HepG2 (cell line): ENCODE measurements around the gene MYADML2. TPM values are rescaled to one million over a fixed set of nuclear protein-coding genes. Genes with fewer than 3 reads are reported as not detected.

ENCODE experiments used
- ATF7-NPFF ChIP-seq: sonication (generic); formaldehyde crosslinking; IDR thresholded peaks from 2 replicates; pipeline ENCODE4 v1.8.1; 2023; ENCODE audit warnings: mild to moderate bottlenecking, low read depth, missing genetic modification reagents, moderate library complexity
- CENPX ChIP-seq: sonication (generic); formaldehyde crosslinking; IDR thresholded peaks from 2 replicates; pipeline ENCODE4 v1.9.0; 2021; ENCODE audit warnings: mild to moderate bottlenecking, missing genetic modification reagents, moderate library complexity
- IRF2 ChIP-seq: IDR thresholded peaks from 2 replicates; pipeline ENCODE4 v1.6.1; 2018; ENCODE audit warnings: missing genetic modification reagents, missing compliant biosample characterization
- MAFG ChIP-seq: sonication (generic); formaldehyde crosslinking; IDR thresholded peaks from 2 replicates; pipeline ENCODE4 v1.5.1; 2020; ENCODE audit warnings: mild to moderate bottlenecking, missing genetic modification reagents
- NCOR1 ChIP-seq: fragments of 200-600 bp; sonication (generic); IDR thresholded peaks from 2 replicates; pipeline ENCODE4 v1.7.0; 2017; ENCODE audit warnings: antibody characterized with exemption, low read length, borderline replicate concordance
- NFE2 ChIP-seq: sonication (generic); formaldehyde crosslinking; IDR thresholded peaks from 2 replicates; pipeline ENCODE4 v1.4.0; 2020; ENCODE audit warnings: missing genetic modification reagents
- NFE2L1 ChIP-seq: sonication (generic); formaldehyde crosslinking; IDR thresholded peaks from 2 replicates; pipeline ENCODE4 v1.4.0; 2020; ENCODE audit warnings: missing genetic modification reagents, mild to moderate bottlenecking, borderline replicate concordance
- SIX4 ChIP-seq: sonication (generic); formaldehyde crosslinking; IDR thresholded peaks from 2 replicates; pipeline ENCODE4 v1.4.0; 2020; ENCODE audit warnings: missing genetic modification reagents
- USF2 ChIP-seq, 2 experiments: sonication (generic) in 1 of 2; formaldehyde crosslinking in 1 of 2; IDR thresholded peaks; 2 replicates each; pipeline versions ENCODE4 v1.5.1 to v1.6.1; 2011 to 2020; ENCODE audit warnings: borderline replicate concordance in 1 of 2, low read depth in 1 of 2, low read length in 1 of 2, mild to moderate bottlenecking in 1 of 2, missing genetic modification reagents in 1 of 2, moderate library complexity in 1 of 2
- ZBTB3 ChIP-seq: sonication (generic); formaldehyde crosslinking; IDR thresholded peaks from 2 replicates; pipeline ENCODE4 v1.4.0; 2020; ENCODE audit warnings: low read depth, mild to moderate bottlenecking, moderate library complexity, missing genetic modification reagents, borderline replicate concordance
- ZBTB39 ChIP-seq: sonication (generic); formaldehyde crosslinking; IDR thresholded peaks from 2 replicates; pipeline ENCODE4 v1.5.0; 2020; ENCODE audit warnings: missing genetic modification reagents
- ZFP41 ChIP-seq: sonication (generic); formaldehyde crosslinking; IDR thresholded peaks from 2 replicates; pipeline ENCODE4 v1.4.0; 2020; ENCODE audit warnings: mild to moderate bottlenecking, missing genetic modification reagents, borderline replicate concordance
- ZGPAT ChIP-seq: IDR thresholded peaks from 2 replicates; pipeline ENCODE4 v1.6.1; 2016; ENCODE audit warnings: mild to moderate bottlenecking
- ZNF207 ChIP-seq: fragments of 450-650 bp; IDR thresholded peaks from 2 replicates; pipeline ENCODE4 v1.6.1; 2016; ENCODE audit warnings: antibody characterized with exemption, borderline replicate concordance
- ZNF276 ChIP-seq: sonication (generic); formaldehyde crosslinking; IDR thresholded peaks from 2 replicates; pipeline ENCODE4 v1.4.0; 2020; ENCODE audit warnings: mild to moderate bottlenecking, low read depth, missing genetic modification reagents
- ZNF367 ChIP-seq: sonication (generic); formaldehyde crosslinking; IDR thresholded peaks from 2 replicates; pipeline ENCODE4 v1.4.0; 2020; ENCODE audit warnings: missing genetic modification reagents, borderline replicate concordance
- ZNF710 ChIP-seq: sonication (generic); formaldehyde crosslinking; IDR thresholded peaks from 2 replicates; pipeline ENCODE4 v1.5.0; 2020; ENCODE audit warnings: mild to moderate bottlenecking, missing genetic modification reagents, borderline replicate concordance
- ZNF75D ChIP-seq: sonication (generic); formaldehyde crosslinking; IDR thresholded peaks from 2 replicates; pipeline ENCODE4 v1.8.1; 2023; ENCODE audit warnings: missing genetic modification reagents, mild to moderate bottlenecking, borderline replicate concordance
- polyA plus RNA-seq, 8 experiments: library from polyadenylated mRNA; depleted of rRNA in 3 of 8; stranded (reverse) in 7 of 8; unstranded in 1 of 8; fragments of >200 nt; fragmentation: Illumina TruSeq in 4 of 8; extraction: Trizol in 4 of 8; gene quantifications; 2 replicates each; pipeline versions ENCODE4 v1.2.1 to v1.2.3, GENCODE V29; 2011 to 2016; ENCODE audit warnings: low read depth in 4 of 8, missing spikeins in 1 of 8, mixed read lengths in 1 of 8; ENCODE audit not compliant: insufficient read depth in 1 of 8
- total RNA-seq, 5 experiments: library from RNA; depleted of rRNA; stranded (reverse); fragments of >200 nt; fragmentation: Illumina TruSeq; extraction: Trizol; gene quantifications; 2 replicates each; pipeline ENCODE4 v1.2.3, GENCODE V29; 2016; ENCODE audit warnings: low read depth in 1 of 5

The MYADML2 gene
- total and polyA plus RNA-seq, 2 of the 13 experiments (the other 11 are each of a cell fraction or from before 2014, with no cell fraction given): not detected

GRCh38 chr17:81995463-81996231 lies 48.6 kb upstream of the MYADML2 start (continued):
- no peak for TF ChIP-seq NFE2 (CRISPR knock-in tag)
- no peak for TF ChIP-seq MAFG
- peak; percentile 28; the same call in 1 of the 2 replicates for TF ChIP-seq ZNF276 (CRISPR knock-in tag)
- peak; percentile 67 for TF ChIP-seq ZFP41 (CRISPR knock-in tag)
- TF ChIP-seq IRF2: peak; percentile 53; the same call in 1 of the 2 replicates
- TF ChIP-seq ZNF367 (CRISPR knock-in tag): no peak
- TF ChIP-seq ZNF75D: no peak
- TF ChIP-seq SIX4 (CRISPR knock-in tag): no peak; the same call in 1 of the 2 replicates
- TF ChIP-seq NCOR1: 0 out of 2 replicates have a peak, but pooled peaks have one; percentile 5
- no peak for TF ChIP-seq CENPX (CRISPR knock-in tag)
- no peak for TF ChIP-seq ZGPAT
- no peak for TF ChIP-seq ZBTB39 (CRISPR knock-in tag)
- no peak for TF ChIP-seq ZNF207
- TF ChIP-seq NFE2L1 (CRISPR knock-in tag): peak; percentile 68
- TF ChIP-seq ZNF710 (CRISPR knock-in tag): peak; percentile 72
- peak; percentile 28; the same call in 1 of the 2 replicates for TF ChIP-seq USF2 (IDR thresholded peaks at IDR 0.05; ENCODE audit: low read depth, low read length)
- peak; percentile 70 for TF ChIP-seq USF2 (CRISPR knock-in tag; IDR thresholded peaks at IDR 0.05; ENCODE audit: borderline replicate concordance)
- TF ChIP-seq ZBTB3: 0 out of 2 replicates have a peak, but pooled peaks have one; percentile 43
- peak; percentile 85; the same call in 1 of the 2 replicates for TF ChIP-seq ATF7-NPFF (CRISPR knock-in tag)
